ENCODE measurements around the gene RAB8B.
A peak's percentile ranks its signal among the peaks of the same experiment; 100 is the strongest.

The RAB8B gene

DNA sequence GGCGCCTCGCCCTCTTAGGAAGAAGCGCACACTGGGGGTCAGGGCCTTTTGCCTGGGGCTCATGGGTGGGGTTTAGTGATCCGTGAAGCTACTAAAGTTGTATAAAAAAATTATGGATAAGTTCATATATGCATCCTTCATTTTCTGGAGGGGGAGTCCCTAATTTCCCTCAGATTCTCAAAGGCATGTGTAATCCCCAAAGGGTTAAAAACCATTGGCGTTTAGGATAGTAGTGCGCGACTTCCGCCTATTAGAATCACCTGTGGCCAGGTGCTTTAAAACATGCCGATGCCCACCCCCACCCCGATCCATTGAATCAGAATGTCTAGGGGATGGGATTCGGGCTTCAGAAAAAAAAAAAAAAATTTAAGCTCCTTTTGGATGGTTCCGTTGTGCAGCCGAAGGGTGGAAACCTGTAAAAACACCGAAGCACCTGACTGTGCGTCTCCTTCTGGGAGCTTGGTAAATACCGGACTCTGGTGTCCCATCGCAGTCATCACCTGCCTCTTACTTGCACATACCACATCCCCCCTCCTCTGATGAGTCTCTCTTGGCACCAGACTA, 88.6 kb downstream of the RAB8B start:
- no peak for DNase-seq (ENCODE audit: low spot score)
- TF ChIP-seq, protein P1, sequence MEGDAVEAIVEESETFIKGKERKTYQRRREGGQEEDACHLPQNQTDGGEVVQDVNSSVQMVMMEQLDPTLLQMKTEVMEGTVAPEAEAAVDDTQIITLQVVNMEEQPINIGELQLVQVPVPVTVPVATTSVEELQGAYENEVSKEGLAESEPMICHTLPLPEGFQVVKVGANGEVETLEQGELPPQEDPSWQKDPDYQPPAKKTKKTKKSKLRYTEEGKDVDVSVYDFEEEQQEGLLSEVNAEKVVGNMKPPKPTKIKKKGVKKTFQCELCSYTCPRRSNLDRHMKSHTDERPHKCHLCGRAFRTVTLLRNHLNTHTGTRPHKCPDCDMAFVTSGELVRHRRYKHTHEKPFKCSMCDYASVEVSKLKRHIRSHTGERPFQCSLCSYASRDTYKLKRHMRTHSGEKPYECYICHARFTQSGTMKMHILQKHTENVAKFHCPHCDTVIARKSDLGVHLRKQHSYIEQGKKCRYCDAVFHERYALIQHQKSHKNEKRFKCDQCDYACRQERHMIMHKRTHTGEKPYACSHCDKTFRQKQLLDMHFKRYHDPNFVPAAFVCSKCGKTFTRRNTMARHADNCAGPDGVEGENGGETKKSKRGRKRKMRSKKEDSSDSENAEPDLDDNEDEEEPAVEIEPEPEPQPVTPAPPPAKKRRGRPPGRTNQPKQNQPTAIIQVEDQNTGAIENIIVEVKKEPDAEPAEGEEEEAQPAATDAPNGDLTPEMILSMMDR (IDR thresholded peaks at IDR 0.05; ENCODE audit: extremely low read depth, missing control alignments), result no peak

DNA sequence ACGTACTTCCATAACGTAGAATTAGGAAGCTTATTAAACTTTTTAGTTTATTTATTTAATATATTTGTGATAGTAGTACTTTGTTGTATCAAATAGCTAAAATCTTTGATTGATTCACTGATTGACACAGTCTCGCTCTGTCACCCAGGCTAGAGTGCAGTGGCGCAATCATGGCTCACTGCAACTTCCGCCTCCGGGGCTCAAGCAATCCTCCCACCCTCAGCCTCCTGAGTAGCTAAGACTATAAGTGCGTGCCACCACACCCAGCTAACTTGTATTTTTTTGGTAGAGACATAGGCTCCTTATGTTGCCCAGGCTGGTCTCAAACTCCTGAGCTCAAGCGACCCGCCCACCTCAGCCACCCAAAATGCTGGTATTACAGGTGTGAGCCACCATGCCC, 93.7 kb downstream of the RAB8B start:
- TF ChIP-seq, protein P1 (IDR thresholded peaks at IDR 0.05; ENCODE audit: extremely low read depth, missing control alignments), result no peak
- no peak for DNase-seq (ENCODE audit: low spot score)

DNA sequence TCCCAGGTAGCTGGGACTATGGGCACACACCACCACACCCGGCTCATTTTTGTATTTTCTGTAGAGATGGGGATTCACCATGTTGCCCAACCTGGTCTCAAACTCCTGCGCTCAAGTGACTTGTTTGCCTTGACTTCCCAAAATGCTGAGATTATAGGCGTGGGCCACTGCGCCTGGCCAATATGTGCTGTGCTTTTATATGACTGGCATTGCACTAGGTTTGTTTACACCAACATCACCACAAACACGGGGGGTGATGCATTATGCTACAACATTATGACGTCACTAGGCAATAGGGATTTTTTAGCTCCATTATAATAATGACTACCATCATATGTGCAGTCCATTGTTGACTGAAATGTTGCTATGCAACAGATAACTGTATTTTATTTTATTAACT, 94.9 kb downstream of the RAB8B start:
- DNase-seq (ENCODE audit: low spot score), result no peak

DNA sequence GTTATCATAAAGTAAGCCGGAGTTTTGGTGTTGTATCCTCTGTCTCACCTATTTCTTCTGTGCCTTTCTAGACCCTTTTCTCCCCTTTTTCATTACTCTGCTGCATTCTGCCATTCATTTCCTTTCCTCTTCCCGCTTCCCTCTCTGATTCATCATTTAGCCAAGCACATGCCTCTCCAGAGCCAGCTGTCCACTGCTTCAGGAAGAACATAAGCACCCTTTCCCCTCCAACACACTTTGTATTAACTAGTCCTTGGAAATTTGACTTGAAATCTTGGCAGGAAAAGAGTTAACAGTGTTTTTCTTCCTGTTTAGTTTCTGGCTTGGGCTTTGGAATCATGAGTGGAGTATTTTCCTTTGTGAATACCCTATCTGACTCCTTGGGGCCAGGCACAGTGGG, 97.7 kb downstream of the RAB8B start:
- DNase-seq (ENCODE audit: low spot score), result no peak
- TF ChIP-seq, protein P1 (IDR thresholded peaks at IDR 0.05; ENCODE audit: extremely low read depth, missing control alignments), result no peak

More for the DNA sequence above, 94.9 kb downstream of the RAB8B start:
- TF ChIP-seq, protein P1 (IDR thresholded peaks at IDR 0.05; ENCODE audit: extremely low read depth, missing control alignments), result no peak

DNA sequence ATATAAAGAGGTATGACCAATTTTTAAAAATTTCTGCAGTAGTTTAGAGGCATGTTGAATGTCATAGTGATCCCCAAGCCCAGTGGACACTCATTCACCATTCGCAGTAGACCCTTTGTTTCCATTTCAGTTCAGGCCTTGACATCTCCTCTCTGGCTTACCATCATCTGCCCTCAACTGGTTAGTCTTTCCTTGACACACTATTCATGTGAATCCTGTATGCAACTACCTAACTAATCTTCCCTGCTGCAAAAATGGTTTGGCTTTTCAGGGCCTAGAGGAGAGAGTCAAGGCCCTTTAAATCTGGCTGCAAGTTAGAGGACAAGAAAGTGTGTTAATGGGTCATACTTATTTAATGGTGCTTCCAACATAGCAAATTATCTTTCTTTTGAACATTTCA, 98.9 kb downstream of the RAB8B start:
- DNase-seq (ENCODE audit: low spot score), result no peak
- TF ChIP-seq, protein P1 (IDR thresholded peaks at IDR 0.05; ENCODE audit: extremely low read depth, missing control alignments), result no peak

DNA sequence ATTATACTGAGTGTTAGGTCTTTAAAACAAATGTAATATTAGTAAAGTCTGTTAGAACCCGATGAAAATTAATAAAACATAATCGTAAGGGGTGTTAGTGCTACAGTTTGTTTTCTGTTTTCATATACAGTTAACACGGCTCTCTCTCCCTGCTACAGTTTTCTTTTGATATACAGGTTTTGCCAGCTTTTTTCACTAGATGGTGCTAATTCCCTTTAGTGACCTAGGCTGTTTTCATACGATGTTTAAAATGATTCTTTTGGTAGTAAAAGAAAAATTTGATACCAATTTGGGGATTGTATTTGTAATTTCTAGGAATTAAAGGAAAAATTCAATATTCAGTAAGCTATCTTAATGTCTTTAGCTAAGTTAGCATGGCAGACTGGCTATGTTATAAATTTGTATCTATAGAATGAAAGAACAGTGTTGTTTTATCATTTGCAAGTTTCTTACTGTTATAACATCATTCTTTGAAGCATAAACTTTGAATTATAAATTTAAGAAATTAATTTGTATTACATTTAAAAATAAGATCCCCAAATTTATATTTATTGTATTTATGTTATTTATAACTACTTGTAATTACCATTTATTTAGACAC, 99.5 kb downstream of the RAB8B start:
- peak; percentile 65 for DNase-seq (ENCODE audit: low spot score)
- TF ChIP-seq, protein P1 (IDR thresholded peaks at IDR 0.05; ENCODE audit: extremely low read depth, missing control alignments), result peak; percentile 15

DNA sequence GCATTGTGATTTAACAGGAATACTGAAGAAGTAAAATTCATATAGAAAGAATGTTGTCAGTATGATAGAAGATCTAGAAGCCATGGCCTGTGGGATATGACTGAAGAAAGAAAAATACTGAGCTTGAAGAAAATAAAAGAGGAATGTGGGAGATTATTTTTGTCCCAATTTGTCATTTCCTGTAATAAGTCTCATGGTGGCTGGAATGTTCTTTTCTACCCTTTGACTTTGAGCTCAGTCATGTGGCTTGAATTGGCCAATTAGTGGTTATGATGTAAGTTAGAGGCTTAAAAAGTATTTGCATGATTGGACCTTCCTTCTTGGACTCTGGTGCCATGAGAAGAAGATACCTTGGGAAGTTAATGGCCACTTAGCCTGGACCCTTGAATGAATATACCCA, 102.1 kb downstream of the RAB8B start:
- TF ChIP-seq, protein P1 (IDR thresholded peaks at IDR 0.05; ENCODE audit: extremely low read depth, missing control alignments), result no peak
- no peak for DNase-seq (ENCODE audit: low spot score)
